Activated CD4-positive, alpha-beta T cell treated with anti-CD3 and anti-CD28 coated beads, Interleukin-2, amount 50 U/mL, for 1 hour (primary cell): ENCODE data around the gene AGTPBP1.
"Not testable (repeated sequence)": the region's sequence is repeated elsewhere in the genome, so short reads cannot be mapped to it uniquely, and the experiment has no call there.

Experiments used
- DNase-seq: peaks from one replicate; pipeline ENCODE4 v3.0.0-alpha.2; 2020

Gene AGTPBP1

DNA sequence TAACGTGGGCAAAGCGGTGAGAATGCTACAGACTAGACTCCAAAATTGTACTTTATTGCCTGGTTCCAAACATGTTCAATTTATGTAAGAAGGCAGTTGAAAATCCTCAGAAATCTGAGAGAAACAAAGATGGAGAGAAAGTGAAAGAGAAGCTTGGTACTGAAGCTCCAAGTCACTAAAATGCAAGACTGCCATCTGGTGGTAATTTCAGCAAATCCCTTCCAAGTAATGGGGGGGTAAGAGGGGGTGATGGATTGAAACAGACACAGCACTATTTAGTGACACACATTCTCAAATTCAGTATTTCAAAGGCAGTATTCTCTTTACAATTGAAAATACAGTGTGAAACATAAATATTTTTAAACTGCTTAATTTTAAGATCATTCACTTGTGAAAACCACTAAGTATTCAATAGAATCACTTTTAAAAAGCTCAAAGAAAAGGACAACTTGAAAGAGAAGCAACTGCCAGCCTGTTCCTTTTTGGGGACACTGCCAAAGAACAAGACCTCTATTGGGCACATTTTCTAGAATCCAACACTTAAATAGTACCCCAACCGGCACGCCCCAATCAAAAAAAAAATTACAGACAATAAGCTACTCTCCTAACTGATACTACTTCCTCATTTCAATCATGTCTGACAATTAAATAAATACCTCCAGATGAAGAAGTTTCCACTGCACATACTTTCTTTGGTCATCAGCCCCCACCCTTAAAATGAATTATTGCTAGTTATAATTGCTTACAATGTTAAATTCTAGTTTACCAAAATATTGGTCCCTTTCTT, 131.5 kb downstream of the AGTPBP1 start:
- DNase-seq = peak; percentile 12

DNA sequence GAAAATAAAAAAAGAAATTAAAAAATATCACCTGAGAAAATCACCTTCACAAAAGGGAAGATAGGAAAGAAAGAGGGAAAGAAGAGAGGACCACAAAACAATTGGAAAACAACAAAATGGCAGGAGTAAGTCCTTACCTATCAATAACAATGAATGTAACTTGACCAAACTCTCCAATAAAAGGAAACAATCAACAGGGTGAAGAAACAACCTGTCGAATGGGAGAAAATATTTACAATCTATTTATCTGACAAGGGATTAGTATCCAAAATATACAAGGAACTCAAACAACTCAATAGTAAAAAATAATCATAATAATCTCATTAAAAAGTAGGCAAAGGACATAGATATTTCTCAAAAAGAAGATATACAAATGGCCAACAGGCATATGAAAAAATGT, 135.8 kb downstream of the AGTPBP1 start:
- no peak for DNase-seq

DNA sequence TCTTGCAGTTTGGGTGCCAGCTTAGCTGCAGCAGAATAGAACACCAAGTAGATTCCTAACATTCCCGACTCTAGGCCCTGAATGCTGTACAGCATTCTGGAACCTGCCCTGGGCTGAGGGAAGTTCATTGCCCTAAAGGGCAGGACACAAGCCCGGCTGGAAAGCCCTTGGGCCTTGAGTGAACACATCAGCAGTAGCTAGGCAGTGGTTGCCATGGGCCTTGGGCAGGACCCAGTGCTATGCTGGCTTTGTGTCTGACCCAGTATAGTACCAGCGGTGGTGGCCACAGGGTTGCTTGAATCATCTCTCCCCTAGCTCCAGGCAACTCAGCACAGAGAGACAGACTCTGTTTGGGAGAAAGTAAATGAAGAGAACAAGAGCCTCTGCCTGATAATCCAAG, 137.8 kb downstream of the AGTPBP1 start:
- DNase-seq = no peak

- no peak for DNase-seq
Observed at GRCh38 chr9:85602742-85603141, 139.0 kb downstream of the AGTPBP1 start.

DNA sequence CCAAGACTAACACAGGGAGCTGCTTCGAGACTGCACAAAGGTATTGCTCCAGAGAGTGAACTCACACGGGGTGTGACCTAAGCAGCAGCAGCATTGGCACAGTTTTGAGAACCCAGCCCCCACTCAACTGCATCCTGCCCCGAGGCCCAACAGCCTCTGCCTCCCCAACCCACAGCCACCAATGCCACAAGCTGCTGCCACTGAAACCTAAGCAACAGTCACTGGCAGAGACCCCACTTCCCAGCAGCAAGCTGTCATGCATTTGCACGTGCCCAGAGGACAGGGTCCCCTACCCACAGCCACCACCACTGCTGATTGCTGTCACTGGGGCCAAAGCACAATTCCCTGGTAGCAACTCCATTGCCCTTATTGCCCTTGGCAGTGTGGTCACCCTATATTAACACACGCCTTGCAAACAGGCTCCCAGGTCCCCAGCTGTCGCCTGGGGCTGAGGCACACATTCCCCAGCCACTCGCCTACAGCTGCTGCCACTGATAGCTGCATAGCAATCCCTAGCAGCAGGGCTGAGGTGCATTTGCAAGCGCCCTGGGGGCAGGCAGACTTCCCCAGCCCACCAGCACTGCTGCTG, 141.0 kb downstream of the AGTPBP1 start:
- no peak for DNase-seq

- DNase-seq = no peak
Observed at GRCh38 chr9:85599540-85600105, 142.1 kb downstream of the AGTPBP1 start.

DNA sequence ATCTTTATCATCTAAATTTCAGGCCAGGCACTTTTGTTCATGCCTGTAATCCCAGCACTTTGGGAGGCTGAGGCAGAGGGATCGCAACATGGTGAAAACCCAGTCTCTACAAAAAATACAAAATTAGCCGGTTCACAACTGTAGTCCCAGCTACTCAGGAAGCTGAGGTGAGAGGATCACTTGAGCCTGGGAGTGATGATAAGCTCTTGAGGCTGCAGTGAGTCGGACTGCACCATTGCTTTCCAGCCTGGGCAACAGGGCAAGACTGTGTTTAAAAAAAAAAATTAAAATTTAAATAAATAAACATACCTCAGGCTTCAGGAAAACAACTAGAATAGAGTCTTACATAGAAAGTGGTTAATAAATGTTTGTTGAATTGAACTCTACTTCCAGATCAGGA, 147.4 kb downstream of the AGTPBP1 start:
- no peak for DNase-seq

DNA sequence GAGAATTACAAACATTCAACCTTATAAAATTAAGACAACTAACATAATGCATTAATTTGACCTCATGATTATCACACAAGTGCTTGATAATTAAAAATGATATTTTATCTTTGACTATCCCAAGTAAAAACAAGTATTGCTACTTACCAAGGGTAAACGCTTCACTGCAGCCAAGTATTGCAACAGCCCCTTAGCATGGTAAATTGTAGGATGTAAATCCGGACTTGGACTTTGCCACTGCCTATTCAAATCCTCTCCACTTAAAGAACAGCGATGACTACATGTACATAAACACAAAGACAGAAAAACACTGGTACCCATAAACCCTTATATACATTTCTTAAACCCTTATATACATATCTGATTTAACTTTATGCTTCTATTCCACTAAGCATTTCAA, 155.1 kb downstream of the AGTPBP1 start:
- no peak for DNase-seq

DNA sequence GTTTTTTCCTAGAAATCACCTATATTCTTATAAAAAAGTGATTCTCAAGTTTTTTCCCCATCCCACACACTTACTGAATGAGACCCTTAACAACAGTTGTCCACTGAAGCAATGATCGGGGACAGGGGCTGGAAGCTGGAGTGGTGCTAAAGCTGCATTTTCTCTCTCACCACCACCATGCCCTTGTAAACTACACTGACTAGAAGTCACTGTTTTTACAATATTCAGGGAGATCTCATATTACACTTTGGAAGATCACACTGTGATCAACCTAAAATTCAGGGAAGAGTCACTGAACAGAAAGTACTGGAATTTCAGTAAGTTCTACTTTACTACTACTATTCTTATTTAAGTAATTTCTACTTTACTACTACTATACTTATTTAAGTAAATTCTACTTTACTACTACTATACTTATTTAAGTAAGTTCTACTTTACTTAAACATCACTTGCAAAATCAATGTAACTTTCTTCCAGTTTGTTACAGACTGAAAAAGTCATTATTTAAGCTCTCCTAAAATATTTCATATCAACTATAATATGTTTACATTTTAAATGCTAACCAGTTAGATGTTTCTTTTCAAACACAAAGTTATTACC, 164.3 kb downstream of the AGTPBP1 start:
- no peak for DNase-seq

- no peak for DNase-seq
Observed at GRCh38 chr9:85575868-85576267, 165.9 kb downstream of the AGTPBP1 start.

GRCh38 chr9:85573546-85573945, 168.2 kb downstream of the AGTPBP1 start:
- DNase-seq = not testable (repeated sequence)

DNA sequence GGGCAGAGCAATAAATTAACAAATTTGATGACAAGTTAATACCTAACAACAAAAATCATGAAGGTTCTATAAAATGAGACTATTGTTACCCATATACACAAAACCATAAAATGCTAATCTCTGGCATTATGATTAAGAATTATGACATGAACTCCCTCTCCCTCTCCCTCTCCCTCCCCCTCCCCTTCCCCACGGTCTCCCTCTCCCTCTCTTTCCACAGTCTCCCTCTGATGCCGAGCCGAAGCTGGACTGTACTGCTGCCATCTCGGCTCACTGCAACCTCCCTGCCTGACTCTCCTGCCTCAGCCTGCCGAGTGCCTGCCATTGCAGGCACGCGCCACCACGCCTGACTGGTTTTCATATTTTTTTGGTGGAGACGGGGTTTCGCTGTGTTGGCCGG, 168.8 kb downstream of the AGTPBP1 start:
- not testable (repeated sequence) for DNase-seq

DNA sequence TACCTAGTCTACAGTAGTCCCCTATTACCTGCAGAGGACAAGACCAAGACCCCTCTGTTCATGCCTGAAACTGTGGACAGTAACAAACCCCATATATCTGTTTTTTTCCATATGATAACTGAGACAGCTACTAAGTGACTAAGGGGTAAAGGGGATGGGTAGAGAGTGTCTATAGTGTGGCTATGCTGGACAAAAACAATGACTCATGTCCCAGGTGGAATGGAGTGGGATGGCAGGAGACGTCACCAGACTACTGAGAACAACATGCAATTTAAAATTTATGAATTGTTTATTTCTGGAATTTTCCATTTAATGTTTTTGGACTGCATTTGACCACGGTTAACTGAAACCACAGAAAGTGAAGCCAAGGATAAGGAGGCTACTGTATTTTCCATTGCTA, 171.8 kb downstream of the AGTPBP1 start:
- no peak for DNase-seq

DNA sequence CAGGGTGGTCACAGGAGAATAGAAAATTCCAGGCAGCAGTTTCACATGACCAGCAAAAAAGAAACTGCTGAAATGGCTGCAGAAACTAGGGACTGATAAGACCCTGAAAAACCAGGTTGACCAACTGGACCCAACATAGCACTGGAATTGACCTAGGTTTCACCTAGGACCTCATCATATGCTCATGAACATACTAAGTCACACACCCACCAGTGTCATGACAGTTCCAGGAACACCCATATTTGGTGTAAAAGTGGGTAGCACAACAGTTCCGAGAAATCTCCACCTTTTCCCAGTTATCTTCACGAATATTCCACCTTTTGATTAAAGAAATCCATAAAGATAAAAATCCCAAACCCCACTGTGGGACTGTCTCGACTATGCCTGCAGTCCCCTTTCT, 182.2 kb downstream of the AGTPBP1 start:
- DNase-seq = no peak

GRCh38 chr9:85554349-85554748, 187.4 kb downstream of the AGTPBP1 start:
- no peak for DNase-seq

DNA sequence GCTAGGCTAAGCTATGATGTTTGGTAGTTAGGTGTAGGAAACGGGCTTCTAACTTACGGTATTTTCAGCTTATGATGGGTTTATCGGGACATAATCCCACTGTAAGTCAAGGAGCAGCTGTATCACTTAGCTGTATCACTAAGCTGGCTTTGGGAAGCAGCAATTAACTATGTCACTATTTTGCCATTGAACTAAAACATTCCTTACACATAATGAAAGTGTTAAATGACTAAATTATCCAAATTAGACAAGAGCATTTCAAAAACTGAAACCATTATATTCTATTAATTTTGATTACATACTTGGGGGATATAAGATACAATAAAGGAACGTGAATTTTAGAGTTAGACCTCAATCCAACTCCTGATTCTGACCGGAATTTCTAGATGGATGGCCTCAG, 188.3 kb downstream of the AGTPBP1 start:
- DNase-seq = no peak

- DNase-seq = no peak
Observed at GRCh38 chr9:85547599-85547998, 194.2 kb downstream of the AGTPBP1 start.

DNA sequence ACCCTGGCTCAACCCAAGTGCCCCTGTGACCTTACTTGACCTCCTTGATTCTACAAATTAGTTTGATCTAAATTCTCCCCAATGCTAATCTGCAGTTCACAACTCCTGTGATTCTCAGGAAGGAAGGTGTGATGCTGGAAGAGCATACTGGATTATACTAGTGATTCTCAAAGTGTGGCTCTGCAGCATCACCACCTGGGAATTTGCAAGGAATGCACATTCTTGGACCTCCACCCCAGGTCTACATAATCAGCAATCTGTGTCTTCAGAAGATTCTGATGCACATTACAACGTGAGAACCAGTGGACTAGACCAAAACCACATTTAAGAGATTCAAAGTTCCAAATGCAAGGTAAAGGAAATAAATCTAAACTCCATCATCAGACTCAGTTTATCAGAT, 198.6 kb downstream of the AGTPBP1 start:
- no peak for DNase-seq

DNA sequence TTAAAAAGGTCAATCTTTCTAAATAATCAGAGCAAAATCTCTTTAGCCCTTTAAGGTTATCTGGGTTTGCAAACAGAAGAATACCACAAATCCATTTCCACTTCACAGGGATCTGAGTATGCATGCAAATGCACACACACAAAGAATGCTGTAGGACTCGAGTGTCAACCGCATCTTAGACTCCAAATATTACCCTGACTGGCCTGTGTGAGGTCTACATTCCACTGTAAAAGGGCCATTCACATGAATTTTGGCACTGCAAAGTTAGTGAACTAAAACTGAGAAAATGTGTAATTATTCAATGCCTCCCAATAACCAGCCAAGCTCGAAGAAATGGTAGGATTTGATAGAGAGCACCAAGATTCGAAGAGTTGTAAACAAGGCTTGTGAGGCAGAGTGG, 199.9 kb downstream of the AGTPBP1 start:
- DNase-seq = no peak

- no peak for DNase-seq
Observed at GRCh38 chr9:85536514-85536913, 205.2 kb downstream of the AGTPBP1 start.

DNA sequence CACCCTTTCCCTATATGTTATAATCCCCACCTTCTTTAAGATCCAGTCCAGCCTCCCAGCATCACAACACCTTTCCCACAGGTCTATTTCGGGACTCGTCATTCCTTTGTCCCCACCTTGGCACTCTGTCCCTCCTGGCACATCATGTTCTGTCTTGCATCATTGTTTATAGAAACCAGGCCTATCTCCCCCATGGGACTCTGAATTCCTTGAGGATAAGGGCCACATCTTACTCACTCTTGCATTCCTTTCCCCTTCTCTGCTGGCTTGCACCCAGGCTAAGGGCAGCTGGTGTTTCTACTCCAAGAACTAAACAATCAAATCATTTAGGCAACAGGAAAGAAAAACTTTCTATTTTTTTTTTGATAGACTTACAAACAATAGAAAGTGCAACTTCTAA, 205.7 kb downstream of the AGTPBP1 start:
- DNase-seq = no peak

DNA sequence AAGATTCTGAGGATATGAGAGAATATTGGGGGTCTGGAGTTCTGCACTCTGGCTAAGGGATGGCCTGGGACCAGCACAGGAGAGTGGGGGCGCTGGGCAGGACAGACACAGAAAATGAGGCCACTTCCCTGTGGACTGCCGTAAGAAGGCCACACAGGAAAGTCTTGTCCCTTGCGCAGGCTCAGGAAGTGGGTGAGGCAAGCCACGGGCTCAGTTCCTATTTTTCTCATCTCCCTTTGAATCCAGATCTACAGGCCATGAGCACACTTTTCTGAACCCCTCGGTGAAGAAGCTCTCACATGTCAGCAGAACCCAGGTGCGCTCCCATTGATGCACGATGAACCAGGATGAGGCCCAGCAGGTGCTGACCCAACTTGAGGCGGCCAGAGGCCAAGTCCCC, 207.4 kb downstream of the AGTPBP1 start:
- DNase-seq = no peak

GRCh38 chr9:85533538-85533937, 208.2 kb downstream of the AGTPBP1 start:
- no peak for DNase-seq

- no peak for DNase-seq
Observed at GRCh38 chr9:85530721-85531120, 211.0 kb downstream of the AGTPBP1 start.
